PFSK-1 (cell line): Measurements from ENCODE around the gene LIPE.

Experiments used
- FOXP2 ChIP-seq: optimal IDR thresholded peaks from 2 replicates; pipeline ENCODE3; 2011; ENCODE audit warnings: borderline replicate concordance, control low read depth, inconsistent platforms; ENCODE audit not compliant: insufficient read depth; ENCODE audit errors: extremely low read length, extremely low read depth
- POLR2AphosphoS5 ChIP-seq: IDR thresholded peaks from 2 replicates; pipeline ENCODE4 v1.6.1; 2012; ENCODE audit warnings: low read depth, mild to moderate bottlenecking, control low read depth, low read length, moderate library complexity
- REST ChIP-seq, 2 experiments: IDR thresholded peaks; 2 replicates each; pipeline versions ENCODE4 v1.6.1 to v1.8.0; 2011 to 2012; ENCODE audit warnings: low read depth in 2 of 2, low read length in 2 of 2, control low read depth in 1 of 2, inconsistent platforms in 1 of 2, mild to moderate bottlenecking in 1 of 2, moderate library complexity in 1 of 2; ENCODE audit not compliant: insufficient read depth in 1 of 2
- SIN3A ChIP-seq: IDR thresholded peaks from 2 replicates; pipeline ENCODE4 v1.6.1; 2012; ENCODE audit warnings: mild to moderate bottlenecking, low read length, moderate library complexity, borderline replicate concordance; ENCODE audit not compliant: insufficient read depth
- TAF1 ChIP-seq: IDR thresholded peaks from 2 replicates; pipeline ENCODE4 v1.6.1; 2012; ENCODE audit warnings: low read length, control low read depth, borderline replicate concordance; ENCODE audit not compliant: insufficient read depth

The LIPE gene

GRCh38 chr19:42378225-42379215, 48.7 kb downstream of the LIPE start:
- no peak for TF ChIP-seq SIN3A
- no peak for TF ChIP-seq REST (IDR thresholded peaks at IDR 0.05; ENCODE audit: insufficient read depth in 1 of 2, low read depth in 2 of 2, low read length in 2 of 2)
- TF ChIP-seq TAF1 = no peak
- TF ChIP-seq POLR2AphosphoS5 = no peak
- TF ChIP-seq FOXP2 = no peak

DNA sequence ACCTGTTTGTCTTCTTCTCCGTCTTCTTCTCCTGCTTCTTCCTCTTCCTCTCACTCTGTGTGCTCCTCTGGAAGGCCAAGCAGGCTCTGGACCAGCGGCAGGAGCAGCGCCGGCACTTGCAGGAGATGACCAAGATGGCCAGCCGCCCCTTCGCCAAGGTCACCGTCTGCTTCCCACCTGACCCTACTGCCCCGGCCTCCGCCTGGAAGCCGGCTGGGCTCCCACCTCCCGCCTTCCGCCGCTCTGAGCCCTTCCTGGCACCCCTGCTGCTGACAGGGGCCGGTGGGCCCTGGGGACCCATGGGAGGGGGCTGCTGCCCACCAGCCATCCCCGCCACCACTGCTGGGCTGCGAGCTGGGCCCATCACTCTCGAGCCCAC, 51.0 kb downstream of the LIPE start:
- no peak for TF ChIP-seq POLR2AphosphoS5
- TF ChIP-seq FOXP2 = no peak
- no peak for TF ChIP-seq SIN3A

GRCh38 chr19:42375415-42376176, 51.6 kb downstream of the LIPE start:
- TF ChIP-seq TAF1 = no peak
- no peak for TF ChIP-seq POLR2AphosphoS5
- TF ChIP-seq SIN3A = no peak
- no peak for TF ChIP-seq REST (IDR thresholded peaks at IDR 0.05; ENCODE audit: insufficient read depth in 1 of 2, low read depth in 2 of 2, low read length in 2 of 2)
- no peak for TF ChIP-seq FOXP2

DNA sequence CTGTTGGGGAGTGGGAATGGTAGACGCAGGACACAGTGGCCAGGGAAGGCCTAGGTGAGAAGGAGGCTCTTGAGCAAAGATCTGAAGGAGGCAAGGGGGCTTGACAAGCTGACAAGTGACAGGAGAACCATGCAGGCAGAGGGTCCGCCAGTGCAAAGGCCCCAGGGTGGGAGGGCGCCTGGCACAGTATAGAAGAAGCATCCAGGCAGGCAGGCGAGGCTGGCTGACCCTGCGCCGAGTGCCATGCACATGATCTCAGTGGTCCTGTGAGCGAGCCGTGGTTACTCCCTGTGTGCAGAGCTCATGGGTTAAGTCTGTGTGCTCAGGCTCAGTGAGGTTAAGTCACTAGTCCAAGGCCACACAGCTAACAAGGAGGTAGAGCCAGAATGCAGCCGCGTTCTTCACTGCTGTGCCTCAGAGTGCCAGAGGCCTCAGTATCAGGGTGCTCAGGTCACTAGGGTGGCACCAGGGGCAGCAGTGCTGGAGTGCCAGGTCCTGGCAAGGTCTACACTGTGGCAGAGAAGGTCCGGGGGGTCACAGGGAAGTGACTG, 52.3 kb downstream of the LIPE start:
- TF ChIP-seq FOXP2 (no peak), SIN3A (no peak), POLR2AphosphoS5 (no peak), REST (IDR thresholded peaks at IDR 0.05; ENCODE audit: insufficient read depth in 1 of 2, low read depth in 2 of 2, low read length in 2 of 2) (no peak), TAF1 (no peak)

DNA sequence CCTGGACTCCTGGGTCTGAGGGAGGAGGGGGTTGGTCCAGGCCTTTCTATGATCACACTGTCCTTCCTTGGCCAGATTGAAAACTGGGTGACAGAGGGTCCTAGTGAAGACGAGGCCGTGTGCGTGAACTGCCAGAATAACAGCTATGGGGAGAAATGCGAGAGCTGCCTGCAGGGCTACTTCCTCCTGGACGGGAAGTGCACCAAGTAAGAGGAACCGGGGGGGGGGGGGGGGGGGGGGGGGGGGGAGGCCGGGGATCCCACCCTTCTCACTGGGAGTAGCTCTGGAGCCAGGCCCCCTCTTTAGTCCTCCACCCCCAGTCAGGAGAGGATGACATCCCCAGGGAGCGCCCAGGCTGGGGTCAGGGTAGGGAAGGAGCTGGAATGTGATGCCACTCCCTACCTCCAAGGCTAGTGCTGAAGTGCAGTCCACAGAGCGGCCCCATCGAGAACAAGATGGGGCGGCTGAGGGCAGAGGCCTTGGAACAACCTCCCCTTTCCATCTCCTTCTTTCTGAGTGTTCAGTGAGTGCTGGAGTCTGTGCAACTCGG, 56.5 kb downstream of the LIPE start:
- TF ChIP-seq POLR2AphosphoS5 (no peak), REST (IDR thresholded peaks at IDR 0.05; ENCODE audit: insufficient read depth in 1 of 2, low read depth in 2 of 2, low read length in 2 of 2) (no peak), SIN3A (no peak)
